Right lobe of liver (tissue), 4 donors: ENCODE data around the gene PIMREG.

ENCODE experiments used
- POLR2A ChIP-seq: fragments of 450-650 bp; IDR thresholded peaks from one replicate; pipeline ENCODE4 v1.6.1; 2017; ENCODE audit warnings: antibody characterized with exemption, mild to moderate bottlenecking
- TF ChIP-seq, protein P1 (sequence below), 4 donors: fragments of 200-600 bp in 3 of 4; fragments of 450-650 bp in 1 of 4; IDR thresholded peaks; one replicate each; pipeline versions ENCODE4 v1.5.1 to v1.8.0; 2016 to 2022; ENCODE audit warnings: antibody characterized with exemption in 4 of 4, mild to moderate bottlenecking in 2 of 4
- donor health status: DM: no; HTN: no; CAD: no.
- donor health status: DM: no; HTN: no; CAD: no.
- donor health status: DM: no; HTN: yes; CAD: no.

DNA sequence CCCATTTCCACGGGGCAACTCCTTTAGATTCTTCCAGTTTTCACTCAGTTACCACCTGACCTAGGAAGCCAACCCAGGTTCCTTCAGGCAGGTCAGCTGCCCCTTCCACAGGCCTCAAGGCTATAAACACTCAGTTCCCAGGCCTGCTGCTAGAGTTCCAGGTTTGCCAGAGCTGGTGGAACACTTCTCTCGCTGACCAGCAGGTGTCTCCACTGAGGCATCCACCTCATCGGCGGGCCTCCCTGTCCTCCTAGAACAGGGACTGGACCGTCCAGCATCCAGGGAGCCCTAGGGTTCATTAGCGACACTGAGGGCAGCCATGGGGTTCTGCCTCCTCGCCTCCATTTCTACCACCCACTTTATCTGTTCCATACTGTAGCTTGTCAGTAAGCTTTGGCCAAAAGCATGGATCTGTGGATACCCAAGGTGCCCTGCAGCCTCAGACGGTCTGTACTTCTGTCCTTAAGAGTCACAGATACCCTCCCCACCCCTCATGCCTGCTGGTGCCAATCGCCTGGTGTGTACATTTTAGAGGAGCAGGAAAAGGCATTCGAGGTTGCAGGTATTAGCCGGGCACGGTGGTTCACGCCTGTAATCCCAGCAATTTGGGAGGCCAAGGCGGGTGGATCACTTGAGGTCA is 29.0 kb downstream of the PIMREG start:
- TF ChIP-seq, protein P1, sequence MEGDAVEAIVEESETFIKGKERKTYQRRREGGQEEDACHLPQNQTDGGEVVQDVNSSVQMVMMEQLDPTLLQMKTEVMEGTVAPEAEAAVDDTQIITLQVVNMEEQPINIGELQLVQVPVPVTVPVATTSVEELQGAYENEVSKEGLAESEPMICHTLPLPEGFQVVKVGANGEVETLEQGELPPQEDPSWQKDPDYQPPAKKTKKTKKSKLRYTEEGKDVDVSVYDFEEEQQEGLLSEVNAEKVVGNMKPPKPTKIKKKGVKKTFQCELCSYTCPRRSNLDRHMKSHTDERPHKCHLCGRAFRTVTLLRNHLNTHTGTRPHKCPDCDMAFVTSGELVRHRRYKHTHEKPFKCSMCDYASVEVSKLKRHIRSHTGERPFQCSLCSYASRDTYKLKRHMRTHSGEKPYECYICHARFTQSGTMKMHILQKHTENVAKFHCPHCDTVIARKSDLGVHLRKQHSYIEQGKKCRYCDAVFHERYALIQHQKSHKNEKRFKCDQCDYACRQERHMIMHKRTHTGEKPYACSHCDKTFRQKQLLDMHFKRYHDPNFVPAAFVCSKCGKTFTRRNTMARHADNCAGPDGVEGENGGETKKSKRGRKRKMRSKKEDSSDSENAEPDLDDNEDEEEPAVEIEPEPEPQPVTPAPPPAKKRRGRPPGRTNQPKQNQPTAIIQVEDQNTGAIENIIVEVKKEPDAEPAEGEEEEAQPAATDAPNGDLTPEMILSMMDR (IDR thresholded peaks at IDR 0.05), result peak; percentile 83 to 97 (median 94)
- no peak for TF ChIP-seq POLR2A
